WERI-Rb-1 (cell line): ENCODE data around the gene NOC3L.

ENCODE experiments used
- DNase-seq: peaks from one replicate; pipeline ENCODE4 v3.0.0-alpha.2; 2020
- H3K27ac ChIP-seq: fragments of 250-450 bp; sonication (Bioruptor Pico); 2 replicates; pipeline ENCODE4 v1.5.1; 2020; ENCODE audit warnings: mild to moderate bottlenecking, moderate library complexity
- H3K27me3 ChIP-seq: fragments of 250-450 bp; sonication (Bioruptor Pico); 2 replicates; pipeline ENCODE4 v1.5.1; 2021; ENCODE audit warnings: mild to moderate bottlenecking, low read depth, moderate library complexity; ENCODE audit not compliant: insufficient read depth, severe bottlenecking
- H3K36me3 ChIP-seq: fragments of 250-450 bp; sonication (Bioruptor Pico); 2 replicates; pipeline ENCODE4 v1.5.1; 2020; ENCODE audit warnings: mild to moderate bottlenecking, moderate library complexity
- H3K4me3 ChIP-seq: 2 replicates; pipeline ENCODE4 v1.5.1; 2011; ENCODE audit warnings: low read depth, mild to moderate bottlenecking, control low read depth, low read length
- H3K9me3 ChIP-seq: fragments of 250-450 bp; sonication (Bioruptor Pico); 2 replicates; pipeline ENCODE4 v1.5.1; 2021; ENCODE audit warnings: mild to moderate bottlenecking, moderate library complexity; ENCODE audit not compliant: severe bottlenecking
- TF ChIP-seq, protein P1 (sequence below): IDR thresholded peaks from 2 replicates; pipeline ENCODE4 v1.5.1; 2011; ENCODE audit warnings: low read depth, mild to moderate bottlenecking, control low read depth, inconsistent platforms, low read length

Gene NOC3L

DNA sequence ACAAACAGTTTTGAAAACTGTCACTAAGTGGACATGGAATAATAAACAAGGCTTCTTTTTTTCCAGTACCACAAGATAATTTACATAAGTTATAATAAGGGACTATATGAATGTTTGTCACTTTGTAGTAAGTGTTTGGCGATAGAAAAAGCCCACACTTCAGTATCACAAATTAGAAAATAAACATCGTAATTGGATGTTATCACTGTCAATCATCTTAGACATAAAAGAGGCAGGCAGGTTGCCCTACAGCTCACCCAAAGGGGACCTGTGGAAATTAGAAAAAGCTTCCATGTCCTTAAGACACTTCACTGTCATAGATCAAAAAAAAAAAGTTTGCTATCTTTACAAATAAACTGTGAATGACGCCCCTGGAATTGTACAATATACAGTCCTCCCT is 3.6 kb upstream of the NOC3L start:
- Histone ChIP-seq H3K4me3 (no peak overlapping the region), H3K36me3 (peaks cover 2% of the 10 kb centered on the region), H3K9me3 (no peaks in the 10 kb centered on the region), H3K27me3 (no peaks in the 10 kb centered on the region), H3K27ac (no peak overlapping the region)
- DNase-seq, result no peak
- TF ChIP-seq, protein P1, sequence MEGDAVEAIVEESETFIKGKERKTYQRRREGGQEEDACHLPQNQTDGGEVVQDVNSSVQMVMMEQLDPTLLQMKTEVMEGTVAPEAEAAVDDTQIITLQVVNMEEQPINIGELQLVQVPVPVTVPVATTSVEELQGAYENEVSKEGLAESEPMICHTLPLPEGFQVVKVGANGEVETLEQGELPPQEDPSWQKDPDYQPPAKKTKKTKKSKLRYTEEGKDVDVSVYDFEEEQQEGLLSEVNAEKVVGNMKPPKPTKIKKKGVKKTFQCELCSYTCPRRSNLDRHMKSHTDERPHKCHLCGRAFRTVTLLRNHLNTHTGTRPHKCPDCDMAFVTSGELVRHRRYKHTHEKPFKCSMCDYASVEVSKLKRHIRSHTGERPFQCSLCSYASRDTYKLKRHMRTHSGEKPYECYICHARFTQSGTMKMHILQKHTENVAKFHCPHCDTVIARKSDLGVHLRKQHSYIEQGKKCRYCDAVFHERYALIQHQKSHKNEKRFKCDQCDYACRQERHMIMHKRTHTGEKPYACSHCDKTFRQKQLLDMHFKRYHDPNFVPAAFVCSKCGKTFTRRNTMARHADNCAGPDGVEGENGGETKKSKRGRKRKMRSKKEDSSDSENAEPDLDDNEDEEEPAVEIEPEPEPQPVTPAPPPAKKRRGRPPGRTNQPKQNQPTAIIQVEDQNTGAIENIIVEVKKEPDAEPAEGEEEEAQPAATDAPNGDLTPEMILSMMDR, result no peak

DNA sequence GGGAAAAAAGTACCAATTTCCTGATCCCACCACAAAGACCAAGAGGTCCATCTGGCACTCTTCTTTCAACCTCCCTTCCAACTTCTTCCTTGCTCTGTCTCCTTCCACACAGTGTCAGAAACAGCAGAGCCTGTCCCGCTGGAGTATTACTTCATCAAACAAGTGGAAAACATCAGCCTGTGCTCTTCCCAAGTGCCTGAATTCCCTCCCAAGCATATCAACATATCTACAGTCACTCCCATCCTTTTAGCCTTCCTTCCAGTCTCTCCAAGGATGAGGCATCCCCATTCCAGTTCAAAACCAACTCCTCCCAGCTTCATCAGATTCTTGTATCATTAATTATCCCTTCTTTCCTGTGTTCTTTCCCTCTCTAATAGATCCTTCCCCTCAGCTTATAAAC is 1.7 kb upstream of the NOC3L start:
- Histone ChIP-seq H3K9me3 (no peaks in the 10 kb centered on the region), H3K27me3 (no peaks in the 10 kb centered on the region), H3K4me3 (no peak overlapping the region), H3K36me3 (peaks cover 17% of the 10 kb centered on the region), H3K27ac (no peak overlapping the region)
- no peak for DNase-seq
- TF ChIP-seq, protein P1, result no peak

DNA sequence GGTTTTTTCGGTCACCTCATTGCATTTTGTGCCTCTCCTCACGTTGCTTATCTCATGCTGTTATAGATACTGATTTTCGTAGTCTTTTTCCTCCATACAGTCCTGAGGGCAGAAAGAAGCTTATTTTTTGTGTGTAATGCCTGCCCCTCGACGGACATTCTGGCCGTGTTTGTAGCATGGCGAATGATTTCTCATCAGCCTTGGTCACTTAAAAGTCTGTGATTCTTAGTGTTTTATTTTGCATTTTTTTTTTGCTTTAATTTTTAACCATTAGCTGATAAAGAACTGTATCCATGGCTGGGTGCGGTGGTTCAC is 469 bp upstream of the NOC3L start:
- Histone ChIP-seq H3K27me3 (no peaks in the 10 kb centered on the region), H3K9me3 (no peaks in the 10 kb centered on the region), H3K36me3 (peaks cover 22% of the 10 kb centered on the region), H3K27ac (peak overlapping the region; percentile 60), H3K4me3 (peak overlapping the region; percentile 67)
- no peak for DNase-seq
- TF ChIP-seq, protein P1, result no peak

DNA sequence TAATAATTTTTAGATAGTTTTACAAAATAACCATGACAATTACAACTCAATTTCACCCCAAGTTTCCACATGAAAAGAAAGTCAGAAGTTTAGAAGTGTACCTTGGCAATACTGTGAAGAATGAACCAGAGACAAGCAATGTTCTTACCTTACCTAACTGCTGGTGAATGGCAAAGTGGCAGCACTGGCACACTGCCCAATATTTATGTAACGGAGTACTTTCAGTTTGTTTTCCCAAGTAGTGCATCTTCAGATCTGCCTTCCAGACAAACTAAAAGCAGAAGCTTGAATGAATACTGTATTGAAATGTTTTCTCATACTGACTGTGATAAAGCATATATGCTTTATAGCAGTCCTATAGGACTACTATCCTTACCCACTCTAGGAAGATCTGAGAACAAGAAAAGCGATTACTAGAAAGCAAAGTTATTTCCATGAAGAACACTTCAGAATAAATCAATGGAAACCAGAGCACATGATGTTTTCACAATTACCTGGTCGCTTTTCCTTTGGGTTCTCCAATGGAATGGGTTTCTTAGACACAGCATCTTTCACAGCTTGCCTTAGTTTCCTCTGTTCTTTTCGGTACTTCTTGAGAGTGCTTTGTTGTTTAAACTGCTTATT is 1.5 kb downstream of the NOC3L start:
- H3K27ac ChIP-seq, result no peak overlapping the region
- no peak overlapping the region for H3K4me3 ChIP-seq
- no peaks in the 10 kb centered on the region for H3K27me3 ChIP-seq
- peaks cover 39% of the 10 kb centered on the region for H3K36me3 ChIP-seq
- H3K9me3 ChIP-seq, result no peaks in the 10 kb centered on the region
- DNase-seq, result no peak
- TF ChIP-seq, protein P1, result no peak

DNA sequence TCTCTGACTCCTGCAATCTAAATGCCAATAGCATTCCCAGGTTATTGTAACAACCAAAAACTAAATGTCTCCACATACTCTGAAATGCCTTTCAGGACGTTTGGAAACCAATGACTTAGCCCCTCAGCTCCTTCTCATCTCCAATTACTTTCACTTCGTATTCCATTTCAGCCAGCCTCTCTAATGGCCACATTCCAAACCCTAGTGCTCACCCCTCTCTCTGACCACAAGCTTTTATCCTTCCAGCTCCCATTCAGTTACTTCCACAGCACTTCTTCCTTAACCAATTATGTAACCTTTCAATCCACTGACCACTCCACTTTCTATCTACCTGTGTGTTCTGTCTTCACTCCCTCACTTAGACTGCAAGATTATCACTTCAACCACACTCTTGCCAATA is 4.3 kb downstream of the NOC3L start:
- DNase-seq, result no peak
- H3K36me3 ChIP-seq, result peaks cover 61% of the 10 kb centered on the region
- TF ChIP-seq, protein P1, result no peak
- H3K4me3 ChIP-seq, result no peak overlapping the region
- no peaks in the 10 kb centered on the region for H3K9me3 ChIP-seq
- H3K27me3 ChIP-seq, result no peaks in the 10 kb centered on the region
- no peak overlapping the region for H3K27ac ChIP-seq

DNA sequence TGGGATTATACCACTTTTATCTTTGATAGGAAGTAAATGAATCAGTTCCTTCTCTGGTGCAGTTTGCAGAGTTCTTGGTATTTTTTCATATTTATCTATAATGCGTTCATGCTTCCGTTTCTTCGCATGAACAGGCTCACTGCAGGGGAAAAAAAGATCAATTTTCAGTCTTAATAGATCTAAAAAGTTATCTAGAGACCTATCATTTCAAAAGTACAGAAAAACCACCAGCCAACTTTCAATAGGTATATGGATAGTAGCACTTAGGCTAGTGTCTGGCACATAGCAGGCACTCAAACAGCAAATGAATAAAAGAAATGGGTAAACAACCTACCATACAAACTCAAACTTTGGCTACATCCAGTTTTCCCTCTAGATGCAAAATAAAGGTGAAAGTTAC is 5.5 kb downstream of the NOC3L start:
- no peak overlapping the region for H3K4me3 ChIP-seq
- peaks cover 71% of the 10 kb centered on the region for H3K36me3 ChIP-seq
- H3K9me3 ChIP-seq, result no peaks in the 10 kb centered on the region
- no peak overlapping the region for H3K27ac ChIP-seq
- TF ChIP-seq, protein P1, result no peak
- no peak for DNase-seq
- H3K27me3 ChIP-seq, result no peaks in the 10 kb centered on the region
